Osteoblast (primary cell): Measurements from ENCODE around the gene CHDH. TPM values are rescaled to one million over a fixed set of nuclear protein-coding genes. Genes with fewer than 3 reads are reported as not detected.
A peak's percentile ranks its signal among the peaks of the same experiment; 100 is the strongest.

Source experiments
- DNase-seq: peaks from one replicate; pipeline ENCODE4 v3.0.0; 2011; ENCODE audit warnings: low spot score, mixed read lengths; ENCODE audit not compliant: insufficient read length; ENCODE audit errors: missing footprints
- H2AFZ ChIP-seq: 2 replicates; pipeline ENCODE4 v1.6.0; 2011; ENCODE audit warnings: mild to moderate bottlenecking, low read length
- H3K27ac ChIP-seq: 2 replicates; pipeline ENCODE4 v1.5.1; 2011; ENCODE audit warnings: mild to moderate bottlenecking, low read depth, low read length, moderate library complexity
- H3K27me3 ChIP-seq: 2 replicates; pipeline ENCODE4 v1.6.0; 2012; ENCODE audit warnings: mild to moderate bottlenecking, control low read depth, inconsistent platforms, low read length, moderate library complexity; ENCODE audit not compliant: insufficient read depth
- H3K36me3 ChIP-seq: 2 replicates; pipeline ENCODE4 v1.5.1; 2011; ENCODE audit warnings: mild to moderate bottlenecking, low read length, control low read depth, moderate library complexity; ENCODE audit not compliant: insufficient read depth
- H3K4me1 ChIP-seq: 2 replicates; pipeline ENCODE4 v1.5.1; 2011; ENCODE audit warnings: mild to moderate bottlenecking, low read length, control low read depth, moderate library complexity; ENCODE audit not compliant: insufficient read depth
- H3K4me2 ChIP-seq: 2 replicates; pipeline ENCODE4 v1.6.0; 2011; ENCODE audit warnings: mild to moderate bottlenecking, low read length; ENCODE audit not compliant: insufficient read depth
- H3K4me3 ChIP-seq: fragments of 200-600 bp; sonication (generic); 3 replicates; pipeline ENCODE4 v1.5.1; 2012; ENCODE audit warnings: mild to moderate bottlenecking, low read length, inconsistent platforms; ENCODE audit not compliant: insufficient read depth
- H3K79me2 ChIP-seq: 2 replicates; pipeline ENCODE4 v1.6.0; 2012; ENCODE audit warnings: mild to moderate bottlenecking, low read length, control low read depth, inconsistent platforms; ENCODE audit not compliant: insufficient read depth
- H3K9me3 ChIP-seq: 2 replicates; pipeline ENCODE4 v1.5.1; 2011; ENCODE audit warnings: low read depth, low read length, control low read depth
- H4K20me1 ChIP-seq: 2 replicates; pipeline ENCODE4 v1.6.0; 2012; ENCODE audit warnings: mild to moderate bottlenecking, low read length, control low read depth; ENCODE audit not compliant: insufficient read depth
- CTCF ChIP-seq: IDR thresholded peaks from 2 replicates; pipeline ENCODE4 v1.5.1; 2011; ENCODE audit warnings: mild to moderate bottlenecking, low read depth, low read length, moderate library complexity; ENCODE audit errors: extremely low read depth
- total RNA-seq: library from RNA; depleted of rRNA; stranded (reverse); fragments of >200 nt; gene quantifications from 2 replicates; pipeline ENCODE4 v1.2.3, GENCODE V29; 2012

CHDH gene
- total RNA-seq, 1 donor = 0.72 TPM

GRCh38 chr3:53884623-53885022 is 38.4 kb upstream of the CHDH start:
- Histone ChIP-seq H2AFZ (no peak overlapping the region), H3K27ac (no peak overlapping the region), H4K20me1 (no peaks in the 10 kb centered on the region), H3K4me1 (peaks cover 9% of the 10 kb centered on the region), H3K36me3 (peaks cover 33% of the 10 kb centered on the region), H3K79me2 (peaks cover 41% of the 10 kb centered on the region), H3K27me3 (no peaks in the 10 kb centered on the region), H3K4me3 (no peak overlapping the region), H3K4me2 (no peak overlapping the region), H3K9me3 (no peaks in the 10 kb centered on the region)
- DNase-seq = no peak
- TF ChIP-seq CTCF = no peak

GRCh38 chr3:53883008-53883407 is 36.8 kb upstream of the CHDH start:
- TF ChIP-seq CTCF = no peak
- Histone ChIP-seq H3K36me3 (peaks cover 47% of the 10 kb centered on the region), H4K20me1 (peaks cover 2% of the 10 kb centered on the region), H3K27me3 (no peaks in the 10 kb centered on the region), H3K4me2 (no peak overlapping the region), H3K9me3 (no peaks in the 10 kb centered on the region), H3K79me2 (peaks cover 31% of the 10 kb centered on the region), H3K4me3 (no peak overlapping the region), H2AFZ (no peak overlapping the region), H3K27ac (no peak overlapping the region), H3K4me1 (peaks cover 9% of the 10 kb centered on the region)
- no peak for DNase-seq

GRCh38 chr3:53881691-53882593 is 35.7 kb upstream of the CHDH start, which contains the start of gene ACTR8:
Gene ACTR8, minus strand, starts transcription at chr3:53882152. Its CDS starts 51 bp downstream, at chr3:53882101.
- H3K27ac ChIP-seq = peak within 1 kb of the TSS; percentile 80
- H3K4me1 ChIP-seq = peaks cover 9% of the 10 kb centered on the region
- no peaks in the 10 kb centered on the region for H3K9me3 ChIP-seq
- peaks cover 51% of the 10 kb centered on the region for H3K36me3 ChIP-seq
- no peaks in the 10 kb centered on the region for H3K27me3 ChIP-seq
- TF ChIP-seq CTCF = no peak
- peaks cover 22% of the 10 kb centered on the region for H3K79me2 ChIP-seq
- peak within 1 kb of the TSS; percentile 87 for H3K4me2 ChIP-seq
- H2AFZ ChIP-seq = peak within 1 kb of the TSS; percentile 88
- H4K20me1 ChIP-seq = peaks cover 2% of the 10 kb centered on the region
- H3K4me3 ChIP-seq = peak within 1 kb of the TSS; percentile 90
- peak; percentile 96 for DNase-seq
